H1 (cell line): ENCODE measurements around the gene PTPRD. TPM values are rescaled to one million over a fixed set of nuclear protein-coding genes. Genes with fewer than 3 reads are reported as not detected.

ENCODE experiments used
- CTCF ChIA-PET: fragments of 300-600 bp; sonication (Branson Sonifier 250); formaldehyde crosslinking; loops from one replicate; lab custom pipeline; 2021; ENCODE audit not compliant: partially characterized antibody; lab: Charles Lee
- POLR2A ChIA-PET: fragments of 300-600 bp; sonication (Branson Sonifier 250); formaldehyde crosslinking; loops from one replicate; lab custom pipeline; 2021; ENCODE audit warnings: inconsistent platforms; ENCODE audit not compliant: partially characterized antibody; lab: Charles Lee
- DNase-seq, 2 experiments: peaks; one replicate each; pipeline versions ENCODE4 v3.0.0 to v3.0.0-alpha.2; 2010 to 2022; ENCODE audit warnings: low spot score in 2 of 2, low read depth in 1 of 2, mixed read lengths in 1 of 2
- FAIRE-seq: peaks from 2 replicates; lab custom pipeline; 2011; peaks lifted over from hg19 to GRCh38; lab: Jason Lieb, UNC
- H2AFZ ChIP-seq: 2 replicates; pipeline ENCODE4 v1.8.1; 2012; ENCODE audit warnings: low read length, inconsistent platforms
- H2AK5ac ChIP-seq: 2 replicates; pipeline ENCODE4 v1.6.1; 2013; ENCODE audit warnings: low read depth, low read length
- H2BK120ac ChIP-seq: replicated peaks from 2 replicates; pipeline ENCODE3; 2013; ENCODE audit warnings: low read depth, low read length, inconsistent platforms
- H2BK12ac ChIP-seq: 2 replicates; pipeline ENCODE4 v1.6.1; 2013; ENCODE audit warnings: low read depth, low read length
- H2BK15ac ChIP-seq: 2 replicates; pipeline ENCODE4 v1.6.1; 2013; ENCODE audit warnings: low read length
- H2BK20ac ChIP-seq: 2 replicates; pipeline ENCODE4 v1.6.1; 2013; ENCODE audit warnings: low read length
- H2BK5ac ChIP-seq: 2 replicates; pipeline ENCODE4 v1.6.1; 2013; ENCODE audit warnings: low read depth, low read length
- H3K14ac ChIP-seq: 2 replicates; pipeline ENCODE4 v1.6.1; 2013; ENCODE audit warnings: inconsistent platforms; ENCODE audit not compliant: insufficient read length
- H3K18ac ChIP-seq: 2 replicates; pipeline ENCODE4 v1.6.1; 2013; ENCODE audit warnings: low read length; ENCODE audit errors: extremely low read depth
- H3K23ac ChIP-seq: 2 replicates; pipeline ENCODE4 v1.6.1; 2013; ENCODE audit warnings: inconsistent platforms; ENCODE audit not compliant: insufficient read length
- H3K23me2 ChIP-seq: 2 replicates; pipeline ENCODE4 v1.6.1; 2013; ENCODE audit warnings: low read depth, low read length
- H3K27ac ChIP-seq: 2 replicates; pipeline ENCODE4 v1.6.1; 2011; ENCODE audit warnings: low read depth, low read length, inconsistent platforms
- H3K27me3 ChIP-seq, 4 experiments: replicated peaks in 1 of 4; 1 replicate in 1 of 4; 2 replicates in 3 of 4; pipeline versions ENCODE4 v1.6.1 to v1.8.1; 2011 to 2013; ENCODE audit warnings: low read length in 3 of 4, mild to moderate bottlenecking in 3 of 4, inconsistent platforms in 2 of 4, mixed read lengths in 2 of 4, moderate library complexity in 1 of 4; ENCODE audit not compliant: control insufficient read depth in 3 of 4, insufficient read depth in 3 of 4; ENCODE audit errors: extremely low read depth in 1 of 4
- H3K36me3 ChIP-seq, 4 experiments: 2 replicates each; pipeline versions ENCODE4 v1.6.1 to v1.8.1; 2011 to 2013; ENCODE audit warnings: mild to moderate bottlenecking in 4 of 4, low read length in 3 of 4, moderate library complexity in 2 of 4, control low read depth in 1 of 4, inconsistent platforms in 1 of 4; ENCODE audit not compliant: insufficient read depth in 4 of 4, control insufficient read depth in 2 of 4
- H3K4ac ChIP-seq: replicated peaks from 2 replicates; pipeline ENCODE3; 2013; ENCODE audit warnings: low read length, low read depth, mixed read lengths, inconsistent platforms; ENCODE audit not compliant: insufficient read length
- H3K4me1 ChIP-seq, 4 experiments: replicated peaks in 1 of 4; 1 replicate in 1 of 4; 2 replicates in 3 of 4; pipeline versions ENCODE4 v1.6.1 to v1.8.1; 2011 to 2013; ENCODE audit warnings: low read length in 3 of 4, inconsistent platforms in 2 of 4, mixed read lengths in 1 of 4; ENCODE audit not compliant: insufficient read depth in 4 of 4, control insufficient read depth in 3 of 4
- H3K4me2 ChIP-seq, 2 experiments: 2 replicates each; pipeline versions ENCODE4 v1.6.1 to v1.8.1; 2011 to 2013; ENCODE audit warnings: low read depth in 2 of 2, low read length in 2 of 2, control low read depth in 1 of 2, inconsistent platforms in 1 of 2, mild to moderate bottlenecking in 1 of 2; ENCODE audit not compliant: insufficient read depth in 1 of 2
- H3K4me3 ChIP-seq, 4 experiments: fragments of 200-600, 300-600 bp in 1 of 4; sonication (generic), shearing (Covaris generic), sonication (Bioruptor Twin) in 1 of 4; 2 replicates each; pipeline versions ENCODE4 v1.5.1 to v1.8.1; 2011 to 2016; ENCODE audit warnings: low read length in 4 of 4, low read depth in 3 of 4, control low read depth in 2 of 4, inconsistent platforms in 2 of 4, mild to moderate bottlenecking in 2 of 4, mixed read lengths in 1 of 4, moderate library complexity in 1 of 4; ENCODE audit not compliant: insufficient read depth in 2 of 4; ENCODE audit errors: extremely low read depth in 1 of 4
- H3K56ac ChIP-seq: replicated peaks from 2 replicates; pipeline ENCODE3; 2013; ENCODE audit warnings: low read depth, mild to moderate bottlenecking, mixed read lengths, low read length, inconsistent platforms; ENCODE audit not compliant: insufficient read length
- H3K79me1 ChIP-seq: 2 replicates; pipeline ENCODE4 v1.6.1; 2013; ENCODE audit warnings: low read depth, low read length, control low read depth
- H3K79me2 ChIP-seq, 2 experiments: 2 replicates each; pipeline versions ENCODE4 v1.6.1 to v1.8.1; 2012 to 2013; ENCODE audit warnings: low read length in 2 of 2, mild to moderate bottlenecking in 2 of 2, inconsistent platforms in 1 of 2; ENCODE audit not compliant: insufficient read depth in 2 of 2, control insufficient read depth in 1 of 2
- H3K9ac ChIP-seq, 4 experiments: replicated peaks in 1 of 4; 1 replicate in 1 of 4; 2 replicates in 3 of 4; pipeline versions ENCODE4 v1.6.1 to v1.8.1; 2011 to 2013; ENCODE audit warnings: low read depth in 3 of 4, low read length in 3 of 4, control low read depth in 2 of 4, mild to moderate bottlenecking in 2 of 4, moderate library complexity in 2 of 4, inconsistent platforms in 1 of 4; ENCODE audit errors: extremely low read depth in 1 of 4
- H3K9me3 ChIP-seq, 2 experiments: 2 replicates each; pipeline versions ENCODE4 v1.6.1 to v1.8.1; 2012 to 2013; ENCODE audit warnings: mild to moderate bottlenecking in 2 of 2, moderate library complexity in 2 of 2, control low read depth in 1 of 2, inconsistent platforms in 1 of 2, low read depth in 1 of 2, low read length in 1 of 2, mixed read lengths in 1 of 2; ENCODE audit not compliant: insufficient read depth in 2 of 2
- H4K20me1 ChIP-seq, 2 experiments: replicated peaks in 1 of 2; 2 replicates each; pipeline versions ENCODE3 to v1.8.1; 2011 to 2013; ENCODE audit warnings: inconsistent platforms in 2 of 2, low read length in 2 of 2, mild to moderate bottlenecking in 1 of 2; ENCODE audit not compliant: insufficient read depth in 2 of 2, control insufficient read depth in 1 of 2
- H4K5ac ChIP-seq: 2 replicates; pipeline ENCODE4 v1.6.1; 2013; ENCODE audit warnings: low read length, low read depth, mixed read lengths, inconsistent platforms; ENCODE audit not compliant: insufficient read length
- H4K8ac ChIP-seq: 2 replicates; pipeline ENCODE4 v1.8.0; 2013; ENCODE audit warnings: mild to moderate bottlenecking, moderate library complexity, low read length, inconsistent platforms; ENCODE audit not compliant: insufficient read depth; ENCODE audit errors: extremely low read depth
- H4K91ac ChIP-seq: replicated peaks from 2 replicates; pipeline ENCODE3; 2013; ENCODE audit warnings: low read length, mixed read lengths, inconsistent platforms; ENCODE audit not compliant: insufficient read length
- MAFK ChIP-seq: IDR thresholded peaks from 2 replicates; pipeline ENCODE4 v1.6.1; 2012; ENCODE audit warnings: low read depth, mild to moderate bottlenecking, improper control_type of control experiment, low read length
- WGBS, 2 experiments: shearing (Covaris generic) in 1 of 2; methylation state at CpG; one replicate each; pipeline versions ENCODE4 v1.1.6 to v1.1.7; 2013 to 2015; ENCODE audit warnings: low lambda C conversion rate in 2 of 2, mixed read lengths in 2 of 2, inconsistent platforms in 1 of 2, low coverage in 1 of 2, missing lambda C conversion rate in 1 of 2; ENCODE audit not compliant: insufficient replicate concordance in 2 of 2, insufficient coverage in 1 of 2, insufficient read length in 1 of 2; ENCODE audit errors: extremely low coverage in 1 of 2, missing lambda C conversion rate in 1 of 2; 5-methylcytosine and 5-hydroxymethylcytosine counted together
- polyA plus RNA-seq, 7 experiments: library from polyadenylated mRNA; depleted of rRNA in 3 of 7; stranded (reverse) in 5 of 7; unstranded in 2 of 7; fragments of >200 nt in 5 of 7; fragments of 200-250 nt in 2 of 7; gene quantifications; 1 replicate in 5 of 7; 2 replicates in 1 of 7; 4 replicates in 1 of 7; pipeline versions ENCODE4 v1.2.1 to v1.2.3, GENCODE V29; 2011 to 2013; ENCODE audit warnings: missing spikeins in 2 of 7, mixed read lengths in 2 of 7
- total RNA-seq: library from RNA; stranded (reverse); fragmentation: NEBNext Ultra II Directional; extraction: Animal tissue kit (Norgen Biotek cat#: 25700); gene quantifications from 2 replicates; pipeline ENCODE4 v1.2.1, GENCODE V29; 2021

The PTPRD gene
- total and polyA plus RNA-seq, 2 of the 8 experiments (the other 6 are each of a cell fraction or from before 2014, with no cell fraction given): 17.2 to 77.0 TPM

DNA sequence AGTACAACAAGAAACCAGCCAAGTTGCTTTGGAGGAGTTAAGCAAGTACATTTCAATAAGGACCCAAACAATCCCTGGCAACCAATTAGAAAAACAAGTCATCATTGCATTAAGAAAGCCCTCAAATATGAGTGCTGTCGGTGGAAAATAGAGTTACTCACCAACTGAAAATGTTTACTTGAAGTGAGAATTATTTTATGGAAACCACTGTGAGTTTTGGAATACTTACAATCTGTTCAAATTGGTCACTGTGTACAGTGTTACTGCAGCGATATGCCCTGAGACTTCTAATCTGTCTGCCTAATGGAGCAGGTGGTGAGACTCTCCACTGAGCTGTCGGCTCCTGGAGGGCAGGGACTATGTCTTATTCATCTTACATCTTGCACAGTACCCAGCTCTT, 1740.0 kb downstream of the PTPRD start:
- H3K36me3 ChIP-seq: no peaks in the 10 kb centered on the region
- H2BK15ac ChIP-seq: no peak overlapping the region
- no peaks in the 10 kb centered on the region for H3K9me3 ChIP-seq
- H4K8ac ChIP-seq: no peak overlapping the region
- FAIRE-seq: no peak
- H3K23ac ChIP-seq: no peak overlapping the region
- no peaks in the 10 kb centered on the region for H4K20me1 ChIP-seq
- no peak for DNase-seq
- H2BK120ac ChIP-seq: no peak overlapping the region
- no peaks in the 10 kb centered on the region for H3K27me3 ChIP-seq
- no peak overlapping the region for H3K4me3 ChIP-seq
- H3K14ac ChIP-seq: no peak overlapping the region
- H3K27ac ChIP-seq: no peak overlapping the region
- H3K18ac ChIP-seq: no peak overlapping the region
- ChIA-PET POLR2A (no interaction called here), CTCF (interaction anchor here (0.7 to 3.3 kb wide), 8 partner anchors 9 to 131 kb away, joined by 3 to 27 read pairs (median 4); no protein-coding TSS in a partner anchor)
- no peak overlapping the region for H3K4me2 ChIP-seq
- H2BK20ac ChIP-seq: no peak overlapping the region
- no peak overlapping the region for H3K9ac ChIP-seq
- H4K91ac ChIP-seq: no peak overlapping the region
- no peak overlapping the region for H2BK5ac ChIP-seq
- H2BK12ac ChIP-seq: no peak overlapping the region
- no peaks in the 10 kb centered on the region for H3K79me2 ChIP-seq
- no peak overlapping the region for H3K4ac ChIP-seq
- H4K5ac ChIP-seq: no peak overlapping the region
- no peak for TF ChIP-seq MAFK
- TF ChIP-seq, all 59 proteins: peak for 0
- Histone ChIP-seq H2AFZ (no peak overlapping the region), H3K79me1 (no peaks in the 10 kb centered on the region), H3K56ac (no peak overlapping the region), H3K23me2 (no peaks in the 10 kb centered on the region), H3K4me1 (peaks cover 0 to 3% (median 2%) of the 10 kb centered on the region in 4 experiments; a peak in 4 of 7 replicates), H2AK5ac (no peak overlapping the region)
- 84% methylated on average over 3 of the region's 3 CpGs; no CpG with 5 or more reads in 1 of the 2 experiments for WGBS, 2 experiments
